AG09319 (cell line): Measurements from ENCODE around the gene TAF12.

ENCODE experiments used
- DNase-seq: peaks from one replicate; pipeline ENCODE4 v3.0.0-alpha.2; 2010; ENCODE audit warnings: low read depth; ENCODE audit errors: extremely low read depth
- TF ChIP-seq, protein P1 (sequence below): IDR thresholded peaks from 2 replicates; pipeline ENCODE4 v1.5.1; 2011; ENCODE audit warnings: low read depth, mild to moderate bottlenecking, inconsistent platforms, low read length, moderate library complexity

TAF12 gene

DNA sequence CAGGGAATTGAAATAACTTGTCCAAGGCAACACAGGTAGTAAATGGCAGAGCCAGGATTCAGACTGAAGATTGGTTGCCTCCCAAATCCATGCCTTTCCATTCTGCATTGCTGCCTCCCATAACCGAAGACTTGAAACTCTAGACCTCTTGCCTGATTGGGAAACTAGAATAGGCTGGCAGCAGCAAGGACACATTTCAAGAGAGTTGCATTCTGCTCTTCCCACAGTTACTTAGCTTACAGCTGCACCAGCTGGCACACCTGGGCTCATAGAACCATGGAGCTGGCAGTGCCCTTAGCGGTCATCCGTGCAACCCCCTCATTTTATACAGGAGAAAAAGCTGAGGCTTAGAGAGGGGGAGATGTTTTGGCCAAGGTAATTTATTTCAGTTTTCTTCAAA lies 82.0 kb downstream of the TAF12 start:
- no peak for DNase-seq
- TF ChIP-seq, protein P1, sequence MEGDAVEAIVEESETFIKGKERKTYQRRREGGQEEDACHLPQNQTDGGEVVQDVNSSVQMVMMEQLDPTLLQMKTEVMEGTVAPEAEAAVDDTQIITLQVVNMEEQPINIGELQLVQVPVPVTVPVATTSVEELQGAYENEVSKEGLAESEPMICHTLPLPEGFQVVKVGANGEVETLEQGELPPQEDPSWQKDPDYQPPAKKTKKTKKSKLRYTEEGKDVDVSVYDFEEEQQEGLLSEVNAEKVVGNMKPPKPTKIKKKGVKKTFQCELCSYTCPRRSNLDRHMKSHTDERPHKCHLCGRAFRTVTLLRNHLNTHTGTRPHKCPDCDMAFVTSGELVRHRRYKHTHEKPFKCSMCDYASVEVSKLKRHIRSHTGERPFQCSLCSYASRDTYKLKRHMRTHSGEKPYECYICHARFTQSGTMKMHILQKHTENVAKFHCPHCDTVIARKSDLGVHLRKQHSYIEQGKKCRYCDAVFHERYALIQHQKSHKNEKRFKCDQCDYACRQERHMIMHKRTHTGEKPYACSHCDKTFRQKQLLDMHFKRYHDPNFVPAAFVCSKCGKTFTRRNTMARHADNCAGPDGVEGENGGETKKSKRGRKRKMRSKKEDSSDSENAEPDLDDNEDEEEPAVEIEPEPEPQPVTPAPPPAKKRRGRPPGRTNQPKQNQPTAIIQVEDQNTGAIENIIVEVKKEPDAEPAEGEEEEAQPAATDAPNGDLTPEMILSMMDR, result no peak
